Measurements from ENCODE around the gene MTFP1. TPM values are rescaled to one million over a fixed set of nuclear protein-coding genes. Genes with fewer than 3 reads are reported as not detected.

MTFP1 gene
- total and polyA plus RNA-seq, 9 of the 15 experiments (the other 6 are each of a cell fraction or from before 2014, with no cell fraction given) = 10.7 to 52.0 (median 30.1) TPM

GRCh38 chr22:30390974-30391691 is 34.4 kb upstream of the MTFP1 start (continued):
- peak; percentile 74 for TF ChIP-seq STAG1 (CRISPR knock-in tag; IDR thresholded peaks at IDR 0.05; ENCODE audit: borderline replicate concordance)
- no peak for TF ChIP-seq NUFIP1 (IDR thresholded peaks at IDR 0.05; ENCODE audit: partially characterized antibody)
- 0 out of 2 replicates have a peak, but pooled peaks have one; percentile 28 for TF ChIP-seq ZEB2 (IDR thresholded peaks at IDR 0.05)
- no peak for TF ChIP-seq ESRRB (CRISPR knock-in tag; IDR thresholded peaks at IDR 0.05; ENCODE audit: borderline replicate concordance)
- TF ChIP-seq, protein P1, sequence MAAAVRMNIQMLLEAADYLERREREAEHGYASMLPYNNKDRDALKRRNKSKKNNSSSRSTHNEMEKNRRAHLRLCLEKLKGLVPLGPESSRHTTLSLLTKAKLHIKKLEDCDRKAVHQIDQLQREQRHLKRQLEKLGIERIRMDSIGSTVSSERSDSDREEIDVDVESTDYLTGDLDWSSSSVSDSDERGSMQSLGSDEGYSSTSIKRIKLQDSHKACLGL (CRISPR knock-in tag; IDR thresholded peaks at IDR 0.05; ENCODE audit: borderline replicate concordance, poor library complexity, severe bottlenecking) = no peak
- TF ChIP-seq PHB (CRISPR knock-in tag; IDR thresholded peaks at IDR 0.05) = no peak
- TF ChIP-seq ZNF707 (CRISPR knock-in tag; conservative IDR thresholded peaks at IDR 0.05) = peak; percentile 99
- peak; percentile 15; the same call in 1 of the 2 replicates for TF ChIP-seq RB1 (IDR thresholded peaks at IDR 0.05; ENCODE audit: low read depth)
- no peak for TF ChIP-seq BDP1 (IDR thresholded peaks at IDR 0.05; ENCODE audit: insufficient read depth, insufficient read length)
- TF ChIP-seq POLR2A (conservative IDR thresholded peaks at IDR 0.05) = no peak
- TF ChIP-seq TRIM28 (IDR thresholded peaks at IDR 0.05) = peak; percentile 94
- TF ChIP-seq TARDBP (IDR thresholded peaks at IDR 0.05) = peak; percentile 24; the same call in 1 of the 2 replicates
- TF ChIP-seq SPI1 (IDR thresholded peaks at IDR 0.05; ENCODE audit: borderline replicate concordance, low read depth, low read length) = 0 out of 2 replicates have a peak, but pooled peaks have one; percentile 18
- TF ChIP-seq PRMT5 (CRISPR knock-in tag; IDR thresholded peaks at IDR 0.05) = no peak
- TF ChIP-seq CBX3 (IDR thresholded peaks at IDR 0.05; ENCODE audit: borderline replicate concordance in 1 of 2, low read length in 2 of 2) = peak in 1 of 2 experiments; percentile 87; a peak in 2 of 3 replicates
- no peak for TF ChIP-seq NKRF (IDR thresholded peaks at IDR 0.05; ENCODE audit: borderline replicate concordance)
- 0 out of 2 replicates have a peak, but pooled peaks have one; percentile 55 for TF ChIP-seq CBX1 (IDR thresholded peaks at IDR 0.05; ENCODE audit: low read depth)
- no peak for TF ChIP-seq ZNF324 (CRISPR knock-in tag; IDR thresholded peaks at IDR 0.05)
- TF ChIP-seq ATF3 (IDR thresholded peaks at IDR 0.05) = peak; percentile 65
- TF ChIP-seq ATF3 (CRISPR knock-in tag; conservative IDR thresholded peaks at IDR 0.05) = no peak
- peak in 1 of 2 experiments; percentile 13; a peak in 1 of 4 replicates for TF ChIP-seq TRIM24 (IDR thresholded peaks at IDR 0.05)
- TF ChIP-seq L3MBTL2 (IDR thresholded peaks at IDR 0.05) = peak; percentile 49; the same call in 1 of the 2 replicates
- TF ChIP-seq MAZ (CRISPR knock-in tag; conservative IDR thresholded peaks at IDR 0.05 in 1 of 2, IDR thresholded peaks at IDR 0.05 in 1 of 2) = peak in 1 of 2 experiments; percentile 69; a peak in 2 of 4 replicates
- TF ChIP-seq ZNF217 (CRISPR knock-in tag; IDR thresholded peaks at IDR 0.05) = no peak
- TF ChIP-seq SAFB (IDR thresholded peaks at IDR 0.05; ENCODE audit: borderline replicate concordance, low read depth, low read length) = no peak
- no peak for TF ChIP-seq ZNF511 (CRISPR knock-in tag; IDR thresholded peaks at IDR 0.05)
- no peak for TF ChIP-seq TAF7 (tag; IDR thresholded peaks at IDR 0.05)
- TF ChIP-seq MXI1 (IDR thresholded peaks at IDR 0.05; ENCODE audit: low read depth, low read length) = no peak
